ENCODE results near the gene LRSAM1. TPM values are rescaled to one million over a fixed set of nuclear protein-coding genes. Genes with fewer than 3 reads are reported as not detected.
A peak's percentile ranks its signal among the peaks of the same experiment; 100 is the strongest.

Gene LRSAM1
- polyA plus RNA-seq, 5 donors = 15.1 to 19.9 (median 16.7) TPM

- DNase-seq = peak; percentile 94
These were observed 27.2 kb upstream of the LRSAM1 start, which contains the start of gene ZNF79 for GRCh38 chr9:127423934-127424675. Gene ZNF79 (plus strand): TSS chr9:127424382. CDS start chr9:127424788, 406 bp downstream.

- no peak for DNase-seq
These were observed 26.7 kb upstream of the LRSAM1 start for GRCh38 chr9:127424676-127424999.

- DNase-seq = no peak
These were observed 24.6 kb upstream of the LRSAM1 start for GRCh38 chr9:127426756-127427155.

GRCh38 chr9:127428348-127428747 is 23.0 kb upstream of the LRSAM1 start:
- DNase-seq = no peak

- no peak for DNase-seq
These were observed 20.9 kb upstream of the LRSAM1 start for GRCh38 chr9:127430415-127430814.

- no peak for DNase-seq
These were observed 13.6 kb upstream of the LRSAM1 start for GRCh38 chr9:127437497-127438264.

GRCh38 chr9:127438394-127438793 is 12.9 kb upstream of the LRSAM1 start:
- no peak for DNase-seq

- DNase-seq = no peak
These were observed 6.9 kb upstream of the LRSAM1 start for GRCh38 chr9:127444283-127444920.

- DNase-seq = no peak
These were observed 6.1 kb upstream of the LRSAM1 start for GRCh38 chr9:127444921-127445850.

GRCh38 chr9:127445851-127446712 is 5.2 kb upstream of the LRSAM1 start:
- no peak for DNase-seq

- no peak for DNase-seq
These were observed 4.4 kb upstream of the LRSAM1 start for GRCh38 chr9:127446713-127447415.

- DNase-seq = no peak
These were observed 3.7 kb upstream of the LRSAM1 start for GRCh38 chr9:127447416-127448111.

GRCh38 chr9:127448112-127448805 is 3.1 kb upstream of the LRSAM1 start:
- DNase-seq = no peak

GRCh38 chr9:127449332-127449966 is 1.9 kb upstream of the LRSAM1 start:
- DNase-seq = no peak

- DNase-seq = peak in 1 of 2 donors; percentile 32
These were observed 1.0 kb upstream of the LRSAM1 start for GRCh38 chr9:127450243-127450760.

GRCh38 chr9:127451608-127451857 is 223 bp downstream of the LRSAM1 start:
- DNase-seq = no peak

GRCh38 chr9:127451858-127452656 is 747 bp downstream of the LRSAM1 start:
- no peak for DNase-seq
